AG10803 (cell line): Measurements from ENCODE around the gene MADD.

Source experiments
- DNase-seq: peaks from one replicate; pipeline ENCODE4 v3.0.0; 2010; ENCODE audit warnings: low read depth
- H3K4me3 ChIP-seq: 2 replicates; pipeline ENCODE4 v1.5.1; 2011; ENCODE audit warnings: mild to moderate bottlenecking, low read length, control low read depth
- CTCF ChIP-seq: conservative IDR thresholded peaks from 2 replicates; pipeline ENCODE4 v1.5.1; 2011; ENCODE audit warnings: mild to moderate bottlenecking, low read length, control low read depth, inconsistent platforms

Gene MADD

GRCh38 chr11:47359162-47359561 lies 89.2 kb downstream of the MADD start:
- TF ChIP-seq CTCF: no peak
- no peak for DNase-seq
- no peak overlapping the region for H3K4me3 ChIP-seq

GRCh38 chr11:47359586-47359985 lies 89.7 kb downstream of the MADD start:
- no peak for TF ChIP-seq CTCF
- DNase-seq: no peak
- no peak overlapping the region for H3K4me3 ChIP-seq

GRCh38 chr11:47360341-47360740 lies 90.4 kb downstream of the MADD start:
- no peak overlapping the region for H3K4me3 ChIP-seq
- no peak for DNase-seq
- TF ChIP-seq CTCF: no peak

GRCh38 chr11:47361419-47361818 lies 91.5 kb downstream of the MADD start:
- DNase-seq: no peak
- no peak overlapping the region for H3K4me3 ChIP-seq

GRCh38 chr11:47366020-47366490 lies 96.1 kb downstream of the MADD start:
- no peak for DNase-seq
- H3K4me3 ChIP-seq: no peak overlapping the region
- no peak for TF ChIP-seq CTCF

More at GRCh38 chr11:47361419-47361818, 91.5 kb downstream of the MADD start:
- TF ChIP-seq CTCF: no peak

GRCh38 chr11:47369676-47370075 lies 99.7 kb downstream of the MADD start:
- no peak for TF ChIP-seq CTCF
- H3K4me3 ChIP-seq: no peak overlapping the region
- no peak for DNase-seq

GRCh38 chr11:47372422-47372821 lies 102.5 kb downstream of the MADD start:
- DNase-seq: no peak
- H3K4me3 ChIP-seq: no peak overlapping the region
- TF ChIP-seq CTCF: no peak
